GM18508 (cell line): ENCODE results near the gene LRRC55.

Source experiments
- ATAC-seq: cut with Tn5 transposase; IDR thresholded peaks from one replicate; pipeline ENCODE4 v1.9.1; 2021; ENCODE audit warnings: moderate number of reproducible peaks; ENCODE audit not compliant: insufficient read depth, unreplicated experiment

The LRRC55 gene

DNA sequence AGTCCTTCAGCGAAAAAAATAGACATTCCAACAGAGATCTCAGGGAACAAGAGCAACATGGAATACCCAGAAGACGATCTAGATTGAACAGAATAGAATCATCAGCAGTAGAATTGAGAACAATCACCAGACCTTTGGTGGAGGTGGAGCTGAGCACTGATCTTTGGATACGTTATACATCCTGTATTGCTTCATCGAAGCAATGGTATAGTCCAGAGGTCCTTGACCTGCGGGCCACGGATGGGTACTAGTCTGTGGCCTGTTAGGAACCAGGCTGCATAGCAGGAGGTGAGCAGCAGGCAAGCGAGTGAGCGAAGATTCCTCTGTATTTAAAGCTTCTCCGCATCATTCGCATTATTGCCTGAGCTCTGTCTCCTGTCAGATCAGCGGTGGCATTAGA lies 17.6 kb downstream of the LRRC55 start:
- ATAC-seq, result no peak

DNA sequence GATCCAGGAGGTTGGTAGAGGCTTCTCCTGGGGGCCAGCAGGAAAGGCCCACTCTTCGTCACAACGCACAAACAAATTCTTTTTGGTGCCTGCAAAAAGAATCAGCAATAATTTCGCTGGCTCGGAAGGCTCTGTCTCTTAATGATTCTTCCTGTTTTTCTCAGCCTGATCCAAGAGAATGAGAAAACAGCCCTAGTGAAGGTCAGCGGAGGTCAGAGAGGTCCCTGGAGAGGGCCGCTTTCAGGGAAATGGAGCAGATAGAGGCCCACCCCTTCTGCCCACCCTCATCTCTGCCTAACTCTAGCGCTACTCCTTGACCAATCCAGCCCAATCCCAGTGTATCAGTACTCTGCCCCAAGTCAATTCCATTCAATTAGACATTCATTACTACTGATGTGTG lies 19.2 kb downstream of the LRRC55 start:
- no peak for ATAC-seq

DNA sequence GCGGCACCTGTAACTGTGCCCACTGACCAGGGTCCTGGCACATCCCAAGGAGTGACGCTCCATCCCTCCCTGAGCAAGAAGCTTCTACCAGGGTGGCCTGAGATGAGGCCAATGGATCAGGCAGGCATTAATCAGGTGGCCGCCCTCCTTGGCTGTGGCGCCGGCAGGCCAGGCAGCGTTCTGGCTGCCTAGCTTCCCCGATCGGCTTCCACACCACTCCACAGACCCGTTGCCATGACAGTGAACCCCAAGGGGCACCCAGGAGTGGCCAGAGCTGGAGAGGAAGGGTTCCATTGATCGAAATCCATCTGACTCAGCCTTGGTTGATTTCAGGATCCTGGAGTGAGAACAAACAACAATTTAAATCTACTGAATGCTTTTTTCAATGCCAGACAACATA lies 20.5 kb downstream of the LRRC55 start:
- no peak for ATAC-seq

DNA sequence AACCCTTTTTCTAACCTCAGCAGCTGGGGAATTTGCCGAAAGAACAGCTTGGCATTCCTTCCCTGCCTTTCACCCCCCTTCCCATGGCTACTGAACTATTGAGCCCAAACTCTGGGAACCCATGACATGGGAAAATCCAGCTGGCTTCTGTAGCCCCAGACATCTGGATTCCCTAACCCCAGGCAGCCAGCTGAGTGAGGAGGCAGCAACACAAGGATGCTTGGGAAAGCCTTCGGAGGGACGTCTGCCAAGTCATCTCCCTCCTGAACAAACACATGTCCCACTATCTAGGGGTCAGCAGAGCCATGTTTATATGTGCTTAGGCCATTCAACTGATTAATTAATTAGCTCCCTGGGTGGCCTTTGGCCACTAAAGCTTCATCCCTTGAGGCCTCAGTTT lies 21.6 kb downstream of the LRRC55 start:
- ATAC-seq, result no peak

DNA sequence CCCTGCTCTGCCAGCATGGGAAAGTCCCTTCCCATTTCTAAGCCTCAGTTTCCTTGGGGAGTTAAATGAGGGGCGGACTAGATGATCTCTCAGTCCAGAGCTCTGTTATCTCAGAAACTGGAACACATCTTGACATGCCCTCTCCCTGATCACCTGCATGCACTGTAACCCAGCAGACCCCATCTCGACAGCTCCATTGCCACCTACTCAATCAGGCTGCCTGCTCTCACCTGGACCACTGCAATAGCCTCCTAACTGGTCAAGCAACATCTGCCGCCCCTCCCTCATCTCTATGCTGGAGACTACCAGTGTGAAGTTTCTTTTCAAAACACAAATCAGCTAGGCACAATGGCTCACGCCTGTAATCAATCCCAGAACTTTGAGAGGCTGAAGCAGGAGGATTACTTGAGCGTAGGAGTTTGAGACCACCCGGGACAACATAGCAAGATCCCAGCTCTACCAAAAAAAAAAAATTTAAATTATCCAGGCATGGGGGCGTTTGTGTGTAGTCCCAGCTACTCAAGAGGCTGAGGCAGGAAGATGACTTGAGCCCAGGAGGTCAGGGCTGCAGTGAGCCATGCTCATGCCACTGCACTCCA lies 22.2 kb downstream of the LRRC55 start:
- no peak for ATAC-seq

DNA sequence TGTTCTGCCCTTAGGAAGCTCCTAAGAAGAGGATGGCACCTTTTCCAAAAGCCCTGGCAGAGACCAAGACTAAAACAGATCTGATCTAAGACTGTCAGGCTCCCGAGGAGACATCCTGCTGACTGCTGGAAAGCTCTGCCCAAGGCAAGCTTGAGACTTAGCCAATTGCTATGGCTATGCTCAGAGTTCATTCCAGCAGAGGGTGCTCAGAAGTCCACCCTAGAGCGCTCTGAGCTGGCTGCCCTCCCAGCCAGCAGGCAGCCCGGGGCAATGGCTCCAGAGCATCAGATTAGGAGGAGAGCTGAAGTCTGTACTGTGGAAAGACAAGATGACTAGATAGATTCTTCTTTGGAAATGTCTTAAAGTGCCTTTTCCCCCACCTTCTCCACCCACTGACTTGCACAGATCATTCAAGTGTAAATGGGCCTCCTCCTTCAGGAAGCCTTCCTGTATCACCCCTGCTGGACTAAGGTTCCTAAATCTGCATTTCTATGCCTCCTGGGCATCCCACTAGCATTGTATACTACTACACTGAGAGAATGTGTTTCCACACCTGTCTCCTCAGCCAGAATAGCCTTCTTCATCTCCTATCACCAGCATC lies 23.4 kb downstream of the LRRC55 start:
- no peak for ATAC-seq

DNA sequence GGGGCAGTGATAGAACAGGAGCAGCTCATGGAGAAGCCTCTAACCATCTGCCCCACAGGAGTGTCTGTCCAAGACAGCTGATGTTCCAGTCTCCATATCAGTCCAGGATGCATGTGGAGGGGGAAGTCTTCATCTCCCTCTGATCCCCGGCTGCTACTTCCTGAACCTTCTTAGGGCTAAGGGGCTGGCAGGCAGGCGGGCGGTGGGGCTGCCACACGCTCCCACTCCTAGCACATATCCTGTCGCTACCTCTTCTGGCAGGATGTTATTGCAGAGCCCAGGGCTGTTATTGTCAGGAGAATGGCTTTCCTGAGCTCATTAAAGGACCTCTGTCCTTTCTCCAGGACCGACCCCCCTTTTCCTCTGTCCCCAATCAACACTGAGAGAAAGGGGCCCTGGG lies 25.4 kb downstream of the LRRC55 start:
- ATAC-seq, result no peak

DNA sequence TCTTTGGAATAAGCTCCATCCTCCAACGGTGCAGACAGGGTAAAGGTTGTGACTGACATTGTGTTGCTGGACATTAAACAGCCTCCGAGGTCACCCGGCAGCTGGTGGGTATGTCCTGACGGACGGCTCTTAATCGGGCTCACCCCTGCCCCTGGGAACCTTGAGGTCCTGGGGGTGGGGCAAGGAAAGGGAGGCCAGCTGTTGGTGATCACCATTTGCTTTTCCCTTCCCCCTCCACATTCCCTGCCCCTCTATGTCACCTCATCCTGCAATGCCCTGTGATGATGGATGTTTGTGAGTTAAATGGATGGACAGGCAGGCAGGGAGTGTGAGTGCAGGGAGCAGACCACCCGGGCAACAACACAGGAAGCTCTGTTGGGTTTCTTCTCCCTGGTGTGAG lies 29.0 kb downstream of the LRRC55 start:
- no peak for ATAC-seq

DNA sequence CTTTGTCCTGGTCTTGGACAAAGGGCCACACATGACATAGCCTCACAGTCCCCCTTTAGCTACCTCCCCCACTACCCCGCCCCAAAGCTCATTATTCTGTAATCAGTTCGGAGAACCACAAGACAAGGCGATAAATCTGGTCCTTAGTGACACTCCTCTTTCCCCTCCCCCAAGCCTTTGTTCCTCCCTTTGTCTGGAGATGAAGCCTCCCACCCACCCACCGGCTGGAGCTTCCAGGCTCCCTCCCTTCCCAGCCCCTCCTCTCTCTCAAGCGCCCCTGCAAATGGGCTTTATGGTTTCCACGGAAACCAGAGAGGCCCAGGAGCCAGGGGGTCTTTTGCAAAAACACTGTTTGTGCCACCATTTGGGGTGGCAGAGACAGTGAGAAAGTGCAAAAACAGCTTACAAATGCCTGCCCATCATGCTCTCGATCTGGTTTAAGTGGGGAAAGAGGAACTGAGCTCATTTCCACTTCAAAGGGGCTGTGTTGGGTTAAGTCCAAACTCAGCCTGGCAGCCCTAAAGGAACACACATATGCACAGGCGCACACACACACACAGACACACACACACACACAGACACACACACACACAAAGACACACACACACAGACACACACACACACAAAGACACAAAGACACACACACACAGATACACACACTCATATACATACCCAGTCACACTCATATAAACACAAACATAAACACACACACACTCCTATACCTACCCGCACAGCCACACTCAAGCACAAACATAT lies 31.8 kb downstream of the LRRC55 start:
- no peak for ATAC-seq

DNA sequence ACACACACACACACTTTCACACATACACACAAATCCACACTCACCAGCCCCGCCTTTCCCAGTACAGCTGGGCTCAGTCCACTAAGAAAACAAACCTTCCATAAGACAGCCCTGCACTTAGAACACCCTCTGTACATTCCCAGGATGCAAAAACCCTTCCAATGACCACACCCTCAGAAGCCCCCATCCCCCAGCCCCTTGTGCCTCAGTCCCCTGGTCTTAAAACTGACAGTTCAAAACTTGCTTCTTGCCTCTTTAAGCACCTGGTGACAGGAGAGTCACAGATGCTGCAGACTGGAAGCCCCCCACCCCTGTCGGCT lies 32.3 kb downstream of the LRRC55 start:
- ATAC-seq, result no peak

DNA sequence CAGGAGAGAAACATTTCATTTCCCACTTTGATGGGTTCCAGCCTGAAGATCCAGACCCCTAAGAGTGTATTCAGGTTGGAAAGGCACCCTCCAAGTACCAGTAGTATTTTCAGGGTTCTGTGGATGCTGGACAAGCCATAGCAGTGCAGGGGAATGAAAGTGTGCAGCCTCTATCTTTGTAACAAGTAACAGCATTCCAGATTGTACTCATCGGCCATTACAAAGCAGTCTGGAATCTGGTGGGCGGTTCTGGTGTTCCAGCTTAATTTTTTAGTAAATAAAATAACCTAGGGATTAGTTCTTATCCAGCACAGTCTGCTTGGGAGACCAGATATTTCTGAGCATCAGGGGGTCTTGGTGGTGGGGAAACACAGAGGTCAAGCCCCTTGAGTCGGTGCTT lies 32.7 kb downstream of the LRRC55 start:
- ATAC-seq, result no peak

DNA sequence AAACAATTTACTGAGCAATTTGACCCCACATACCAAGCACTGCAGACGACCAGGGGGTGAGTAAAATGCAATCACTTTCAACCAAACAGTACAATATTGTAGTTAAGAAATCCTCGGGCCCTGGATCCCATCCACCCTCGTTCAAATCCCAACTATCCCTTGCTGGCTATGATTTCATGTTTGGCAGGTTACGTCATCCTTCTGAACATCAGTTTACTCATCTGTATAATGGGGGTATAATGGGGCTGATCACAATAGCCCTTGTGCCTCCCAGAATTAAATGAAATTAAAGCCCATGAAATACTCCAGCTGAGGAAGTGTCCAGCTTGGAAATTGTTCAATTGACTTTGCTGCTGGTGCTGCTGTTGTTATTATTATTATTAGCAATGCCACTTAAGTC lies 34.7 kb downstream of the LRRC55 start:
- ATAC-seq, result no peak

DNA sequence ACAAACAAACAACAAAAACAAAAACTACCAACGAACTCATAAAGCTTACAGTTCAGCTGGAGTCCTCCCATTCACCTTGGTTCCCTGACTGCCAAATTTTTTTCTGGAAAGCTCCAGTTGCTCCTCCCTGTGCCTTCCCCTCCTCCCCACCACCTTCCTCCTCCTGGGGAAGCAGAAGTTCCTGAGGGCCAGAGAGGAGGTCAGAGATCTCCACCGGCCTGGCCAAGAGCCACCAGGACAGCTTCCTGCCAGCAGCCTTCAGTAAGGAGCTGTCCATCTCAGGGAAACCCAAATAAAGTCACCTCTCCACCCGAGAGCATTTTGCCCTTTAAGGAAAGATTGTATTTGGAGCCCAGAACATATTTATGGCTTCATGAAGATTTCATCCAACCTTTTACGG lies 35.3 kb downstream of the LRRC55 start:
- no peak for ATAC-seq

DNA sequence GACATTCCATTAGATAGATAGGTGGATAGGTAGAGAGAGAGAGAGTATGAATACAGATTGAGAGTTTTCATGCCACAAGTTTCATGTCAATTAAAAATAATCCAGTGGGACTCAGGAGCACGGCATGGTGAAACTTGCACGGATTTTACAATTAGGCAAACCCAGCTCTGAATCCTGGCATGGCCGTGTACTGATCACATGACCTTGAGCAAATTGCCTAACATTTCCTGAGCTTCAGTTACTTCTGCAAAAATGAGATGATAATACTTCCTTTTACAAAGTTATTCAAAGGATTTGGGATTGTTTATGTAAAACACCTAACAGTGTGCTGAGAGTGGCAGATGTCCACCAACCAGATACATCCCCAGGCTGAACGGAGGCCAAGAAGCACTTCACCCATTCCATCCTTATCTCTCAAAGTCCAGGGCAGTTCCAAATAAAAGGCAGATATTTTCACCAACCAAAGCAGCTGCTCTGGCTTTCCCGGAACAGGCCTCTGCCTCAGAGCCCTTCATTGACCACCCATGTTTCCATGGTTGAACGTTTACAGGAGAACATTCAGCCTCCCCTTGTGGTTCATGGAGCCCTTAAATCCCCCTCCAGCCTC lies 37.4 kb downstream of the LRRC55 start:
- ATAC-seq, result no peak

DNA sequence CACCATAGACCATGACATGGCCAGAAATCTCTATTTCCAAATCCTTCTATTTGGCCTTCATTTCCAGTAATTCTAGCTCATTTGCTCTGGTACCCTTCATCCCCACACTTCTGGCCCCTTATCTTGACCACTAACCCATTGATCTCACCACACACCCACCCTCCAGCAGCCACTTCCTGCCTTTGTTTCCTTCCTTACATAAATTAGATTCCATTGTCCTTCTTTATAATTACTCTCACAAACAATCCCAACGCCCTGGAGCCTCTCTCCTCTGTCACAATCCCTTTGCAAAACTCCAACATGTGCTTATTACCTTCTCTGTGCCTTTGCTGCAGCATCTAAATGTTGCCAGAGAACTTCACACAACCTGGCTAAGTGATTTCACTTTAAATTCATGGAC lies 40.5 kb downstream of the LRRC55 start:
- no peak for ATAC-seq

DNA sequence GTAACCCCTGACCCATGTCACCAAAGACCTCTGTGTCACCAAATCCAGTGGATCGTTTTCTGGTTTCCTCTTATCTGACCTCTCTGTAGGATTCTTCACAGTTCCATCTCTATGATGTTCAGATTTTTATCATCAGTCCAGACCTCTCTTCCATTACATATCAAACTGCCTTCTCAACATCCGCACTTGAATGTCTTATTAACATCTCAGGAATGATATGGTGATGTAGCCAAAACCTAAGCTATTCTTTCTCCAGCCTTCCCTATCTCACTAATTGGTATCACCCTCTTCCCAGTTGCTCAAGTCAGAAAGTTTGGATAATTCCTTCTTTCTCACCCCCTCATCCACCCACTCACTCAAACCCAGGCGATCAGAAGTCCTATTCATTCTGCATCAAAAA lies 41.8 kb downstream of the LRRC55 start:
- no peak for ATAC-seq

DNA sequence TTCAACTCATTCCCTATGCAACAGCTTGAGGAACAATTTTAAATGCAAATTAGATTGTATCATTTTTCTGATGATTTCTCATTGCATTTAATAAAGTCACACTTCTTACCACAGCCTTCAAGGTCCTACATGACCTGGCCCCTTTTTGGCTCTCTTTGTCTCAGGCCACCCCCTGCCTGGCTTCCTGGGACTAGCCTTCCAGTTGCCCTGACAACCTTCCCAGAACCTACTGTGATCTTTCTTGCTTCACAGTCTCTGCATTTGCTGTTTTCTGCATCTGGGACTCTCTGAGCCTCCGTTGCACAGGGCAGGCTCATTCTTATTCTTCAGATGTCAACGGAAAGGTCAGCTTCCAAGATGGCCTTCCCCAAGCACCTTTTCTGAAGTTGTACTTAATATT lies 42.4 kb downstream of the LRRC55 start:
- no peak for ATAC-seq

DNA sequence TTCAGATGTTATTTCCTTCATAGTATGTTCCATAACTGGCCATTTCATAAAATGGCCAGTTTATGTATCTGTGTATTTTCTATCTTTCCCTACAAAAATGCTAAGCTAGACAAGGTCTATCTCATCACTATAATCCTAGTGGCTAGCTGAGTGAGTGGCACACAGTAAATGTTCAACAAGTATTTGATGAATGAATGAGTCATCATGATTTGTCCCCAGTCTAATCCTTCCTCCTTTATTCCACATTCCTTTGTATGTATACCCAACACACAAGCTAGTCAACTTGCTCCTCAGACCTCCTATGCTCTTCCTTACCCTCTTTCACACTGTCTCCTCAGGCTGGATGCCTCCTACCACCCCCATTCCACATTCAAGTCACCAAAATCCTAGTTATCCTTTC lies 42.8 kb downstream of the LRRC55 start:
- ATAC-seq, result no peak

DNA sequence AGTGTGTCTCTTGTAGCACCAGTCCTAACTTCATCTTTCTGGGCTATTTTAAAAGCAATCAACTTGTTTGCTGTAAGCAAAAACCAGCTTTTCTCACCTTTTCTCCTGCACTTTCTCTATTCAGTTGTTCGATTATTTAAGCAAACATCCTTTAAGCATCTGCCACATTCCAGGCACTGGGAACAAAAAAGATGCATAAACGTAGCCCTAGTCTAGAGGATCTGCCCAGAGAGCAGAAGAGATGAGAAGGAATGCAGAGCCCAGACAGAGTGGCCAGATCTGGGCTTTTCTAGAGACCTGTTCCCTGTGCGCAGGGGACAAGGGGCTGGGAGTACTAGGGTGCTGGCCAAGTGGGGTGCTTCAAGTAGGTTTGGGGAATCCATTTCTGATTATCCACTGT lies 46.8 kb downstream of the LRRC55 start:
- ATAC-seq, result no peak

DNA sequence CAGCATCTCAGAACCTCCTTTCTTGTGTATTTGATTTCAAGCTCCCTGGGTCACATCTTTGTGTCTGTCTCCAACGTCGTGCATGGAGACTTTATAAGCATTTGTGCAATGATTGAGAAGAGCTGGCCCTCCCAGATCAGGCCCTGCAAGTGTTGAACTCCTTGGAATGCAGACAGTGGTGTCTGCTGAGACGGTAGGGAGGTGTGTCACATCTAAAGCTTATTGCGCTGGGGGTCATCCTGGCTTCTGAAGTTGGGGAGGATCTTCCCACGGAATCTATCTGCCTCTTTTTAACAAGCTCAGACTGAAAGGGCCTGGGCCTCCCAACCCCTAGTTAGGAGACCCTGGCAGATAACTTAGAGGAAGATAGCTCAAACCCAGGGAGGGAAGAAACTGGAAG lies 48.6 kb downstream of the LRRC55 start:
- ATAC-seq, result no peak

DNA sequence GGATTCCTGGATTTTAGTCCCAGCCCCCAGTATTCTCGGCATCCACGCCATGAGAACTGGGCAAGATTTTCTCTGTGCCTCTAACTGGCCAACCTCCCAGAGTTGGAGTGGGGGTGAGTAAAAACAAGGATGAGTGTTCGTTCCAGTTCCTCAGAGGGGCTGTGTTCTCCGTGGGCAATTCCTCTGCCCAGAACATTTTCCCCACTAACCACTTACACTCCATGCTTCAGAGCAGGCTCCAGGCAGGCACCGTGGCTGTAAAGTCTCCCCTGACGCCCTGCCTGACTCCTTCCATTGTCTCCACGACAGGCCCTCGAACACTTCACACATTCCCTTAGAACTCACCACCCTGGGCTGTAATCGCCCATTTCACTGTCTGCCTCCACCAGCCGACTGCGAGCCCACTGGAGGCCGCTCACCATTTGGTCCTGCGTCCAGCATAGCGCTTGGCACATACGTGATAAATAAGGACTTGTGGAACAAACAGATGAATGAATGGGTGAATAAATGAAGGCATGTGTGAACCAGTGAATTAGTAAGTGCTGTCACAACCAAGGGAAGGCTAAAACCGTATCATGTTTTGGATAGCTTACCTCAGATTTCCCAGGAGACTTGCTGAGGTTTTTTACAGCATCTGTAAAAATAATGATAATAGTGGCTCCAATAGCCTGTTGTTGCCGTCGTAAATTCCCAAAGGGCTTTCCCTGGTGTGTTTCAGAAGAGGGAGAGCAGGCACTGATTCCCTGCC lies 49.2 kb downstream of the LRRC55 start:
- no peak for ATAC-seq
